ENCODE data around the gene CMKLR1. TPM values are rescaled to one million over a fixed set of nuclear protein-coding genes. Genes with fewer than 3 reads are reported as not detected.

Gene CMKLR1
- total and polyA plus RNA-seq, 9 donors = 1.4 to 28.3 (median 3.1) TPM

- intact Hi-C loops (cut with DNase I) = no loop called here
- Histone ChIP-seq H3K36me3 (no peaks in the 10 kb centered on the region), H3K9me3 (no peaks in the 10 kb centered on the region), H3K27me3 (no peaks in the 10 kb centered on the region), H3K4me1 (ENCODE audit: insufficient read depth) (no peaks in the 10 kb centered on the region), H3K4me3 (no peak overlapping the region), H3K27ac (no peak overlapping the region)
- 43 to 57% (median 45%) methylated on average over 7 of the region's 7 CpGs for WGBS, 3 donors
- TF ChIP-seq EP300 (IDR thresholded peaks at IDR 0.05) (no peak), POLR2A (IDR thresholded peaks at IDR 0.05) (no peak), CTCF (IDR thresholded peaks at IDR 0.05) (no peak)
- DNase-seq = no peak
These were observed 54.9 kb downstream of the CMKLR1 start for GRCh38 chr12:108284163-108284562.

GRCh38 chr12:108282676-108283075 lies 56.4 kb downstream of the CMKLR1 start:
- Histone ChIP-seq H3K27me3 (no peaks in the 10 kb centered on the region), H3K4me1 (ENCODE audit: insufficient read depth) (no peaks in the 10 kb centered on the region), H3K36me3 (no peaks in the 10 kb centered on the region), H3K27ac (no peak overlapping the region), H3K9me3 (no peaks in the 10 kb centered on the region), H3K4me3 (no peak overlapping the region)
- DNase-seq = no peak
- intact Hi-C loops (cut with DNase I) = no loop called here
- no peak for TF ChIP-seq EP300 (IDR thresholded peaks at IDR 0.05)
- no peak for TF ChIP-seq POLR2A (IDR thresholded peaks at IDR 0.05)
- TF ChIP-seq CTCF (IDR thresholded peaks at IDR 0.05) = no peak
- 61 to 71% (median 63%) methylated on average over 3 of the region's 3 CpGs for WGBS, 3 donors

GRCh38 chr12:108282160-108282559 lies 57.0 kb downstream of the CMKLR1 start:
- 17 to 36% (median 29%) methylated on average over 2 of the region's 2 CpGs for WGBS, 3 donors
- H3K4me3 ChIP-seq = no peak overlapping the region
- H3K27me3 ChIP-seq = no peaks in the 10 kb centered on the region
- intact Hi-C loops (cut with DNase I) = no loop called here
- TF ChIP-seq EP300 (IDR thresholded peaks at IDR 0.05) (no peak), POLR2A (IDR thresholded peaks at IDR 0.05) (no peak), CTCF (IDR thresholded peaks at IDR 0.05) (no peak)
- no peaks in the 10 kb centered on the region for H3K36me3 ChIP-seq
- no peaks in the 10 kb centered on the region for H3K9me3 ChIP-seq
- H3K27ac ChIP-seq = no peak overlapping the region
- DNase-seq = no peak
- no peaks in the 10 kb centered on the region for H3K4me1 ChIP-seq (ENCODE audit: insufficient read depth)

- Histone ChIP-seq H3K27ac (no peak overlapping the region), H3K27me3 (no peaks in the 10 kb centered on the region), H3K4me3 (no peak overlapping the region), H3K4me1 (ENCODE audit: insufficient read depth) (no peaks in the 10 kb centered on the region), H3K36me3 (no peaks in the 10 kb centered on the region), H3K9me3 (no peaks in the 10 kb centered on the region)
- DNase-seq = no peak
- no peak for TF ChIP-seq EP300 (IDR thresholded peaks at IDR 0.05)
- TF ChIP-seq POLR2A (IDR thresholded peaks at IDR 0.05) = no peak
- TF ChIP-seq CTCF (IDR thresholded peaks at IDR 0.05) = no peak
- intact Hi-C loops (cut with DNase I) = no loop called here
These were observed 61.5 kb downstream of the CMKLR1 start for GRCh38 chr12:108277613-108278012.

- no peaks in the 10 kb centered on the region for H3K27me3 ChIP-seq
- H3K36me3 ChIP-seq = no peaks in the 10 kb centered on the region
- intact Hi-C loops (cut with DNase I) = no loop called here
- 50 to 61% (median 59%) methylated on average over 2 of the region's 2 CpGs for WGBS, 3 donors
- no peak overlapping the region for H3K4me3 ChIP-seq
- H3K4me1 ChIP-seq (ENCODE audit: insufficient read depth) = no peaks in the 10 kb centered on the region
- no peak for DNase-seq
- no peak overlapping the region for H3K27ac ChIP-seq
- no peaks in the 10 kb centered on the region for H3K9me3 ChIP-seq
- TF ChIP-seq POLR2A (IDR thresholded peaks at IDR 0.05) = no peak
- no peak for TF ChIP-seq EP300 (IDR thresholded peaks at IDR 0.05)
- TF ChIP-seq CTCF (IDR thresholded peaks at IDR 0.05) = no peak
These were observed 65.9 kb downstream of the CMKLR1 start for GRCh38 chr12:108273217-108273616.
